Kidney (tissue), 14 donors: Measurements from ENCODE around the gene SEMA3C. TPM values are rescaled to one million over a fixed set of nuclear protein-coding genes. Genes with fewer than 3 reads are reported as not detected.

Experiments
- DNase-seq, 5 donors: peaks; one replicate each; pipeline ENCODE4 v3.0.0-alpha.2; 2013 to 2020
- FAIRE-seq: peaks from 2 replicates; lab custom pipeline; 2012; peaks lifted over from hg19 to GRCh38; lab: Jason Lieb, UNC
- H3K27ac ChIP-seq, 2 donors: one replicate each; pipeline ENCODE4 v1.7.0; 2013; ENCODE audit warnings: low read depth in 2 of 2, low read length in 2 of 2, inconsistent platforms in 1 of 2
- H3K27me3 ChIP-seq: one replicate; pipeline ENCODE4 v1.7.1; 2013; ENCODE audit warnings: low read length, inconsistent platforms; ENCODE audit not compliant: control insufficient read depth, insufficient read depth
- H3K36me3 ChIP-seq, 3 donors: one replicate each; pipeline versions ENCODE4 v1.7.0 to v1.7.1; 2013; ENCODE audit warnings: low read length in 3 of 3, control low read depth in 1 of 3, inconsistent platforms in 1 of 3; ENCODE audit not compliant: insufficient read depth in 3 of 3, control insufficient read depth in 2 of 3
- H3K4me1 ChIP-seq, 3 donors: one replicate each; pipeline versions ENCODE4 v1.7.0 to v1.7.1; 2013; ENCODE audit warnings: low read length in 3 of 3, inconsistent platforms in 1 of 3, low read depth in 1 of 3; ENCODE audit not compliant: control insufficient read depth in 2 of 3, insufficient read depth in 2 of 3
- H3K4me3 ChIP-seq, 3 donors: one replicate each; pipeline versions ENCODE4 v1.7.0 to v1.8.1; 2013; ENCODE audit warnings: low read length in 3 of 3, control low read depth in 1 of 3, inconsistent platforms in 1 of 3
- H3K9ac ChIP-seq, 3 donors: one replicate each; pipeline versions ENCODE4 v1.7.0 to v1.7.1; 2013; ENCODE audit warnings: low read length in 3 of 3, control low read depth in 1 of 3, inconsistent platforms in 1 of 3
- H3K9me3 ChIP-seq, 3 donors: one replicate each; pipeline versions ENCODE4 v1.7.0 to v1.7.1; 2013; ENCODE audit warnings: low read length in 3 of 3, control low read depth in 1 of 3, inconsistent platforms in 1 of 3; ENCODE audit not compliant: control insufficient read depth in 2 of 3, insufficient read depth in 1 of 3
- intact Hi-C: fragments of 100-400 bp; cut with DNase I; formaldehyde crosslinking; loops from one replicate; pipeline ENCODE4 v1.11.1; 2022
- polyA plus RNA-seq: library from polyadenylated mRNA; stranded (reverse); fragments of 350-450 nt; fragmentation: Illumina TruSeq; extraction: RNeasy Lipid Tissue Mini Kit (QIAGEN cat#74804); gene quantifications from one replicate; pipeline ENCODE4 v1.2.3, GENCODE V29; 2014; ENCODE audit warnings: low read depth, low replicate concordance; ENCODE audit not compliant: insufficient read depth
- total RNA-seq: library from RNA; stranded (reverse); fragmentation: NEBNext Ultra II Directional; extraction: Animal tissue kit (Norgen Biotek cat#: 25700); gene quantifications from one replicate; pipeline ENCODE4 v1.2.1, GENCODE V29; 2021
- TF ChIP-seq, protein P1 (sequence below): IDR thresholded peaks from 3 replicates; pipeline ENCODE4 v1.5.1; 2012; ENCODE audit warnings: mild to moderate bottlenecking, moderate library complexity, borderline replicate concordance; ENCODE audit not compliant: insufficient read depth; ENCODE audit errors: extremely low read depth
- donor health status: control.
- donor health status: control.
- donor health status: control.
- donor health status: control.
- donor health status: control.
- donor health status: DM: yes; HTN: yes; CAD: no.
- donor health status: Normal renal cell carcinoma (clear cell type).

SEMA3C gene
- total and polyA plus RNA-seq, 2 donors from 2014 or later: 3.9 to 17.2 TPM

DNA sequence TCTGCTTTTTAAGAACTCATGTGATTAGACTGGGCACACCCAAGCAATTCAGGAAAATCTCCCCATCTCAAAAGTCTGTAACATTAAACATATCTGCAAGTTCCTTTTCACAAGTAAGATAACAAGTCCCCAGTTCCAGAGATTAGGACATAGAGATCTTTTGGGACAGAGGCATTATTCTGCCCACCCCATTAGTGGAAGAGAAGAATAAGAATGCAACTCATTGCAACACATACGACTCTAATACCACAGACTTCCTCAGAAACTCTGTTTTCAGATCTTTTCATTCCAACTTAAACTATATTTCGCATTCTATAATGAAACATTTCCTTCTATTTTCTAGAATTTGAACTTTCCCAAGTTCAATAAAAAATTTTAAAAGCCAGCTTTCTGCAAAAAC, 137.7 kb downstream of the SEMA3C start:
- Histone ChIP-seq H3K36me3 (no peaks in the 10 kb centered on the region), H3K9me3 (no peaks in the 10 kb centered on the region), H3K9ac (no peak overlapping the region), H3K4me1 (peaks cover 0 to 2% (median 0%) of the 10 kb centered on the region in 3 donors), H3K27me3 (no peaks in the 10 kb centered on the region), H3K27ac (no peak overlapping the region), H3K4me3 (no peak overlapping the region)
- FAIRE-seq (no peak), DNase-seq (no peak)
- intact Hi-C loops: no loop called here
- TF ChIP-seq, protein P1, sequence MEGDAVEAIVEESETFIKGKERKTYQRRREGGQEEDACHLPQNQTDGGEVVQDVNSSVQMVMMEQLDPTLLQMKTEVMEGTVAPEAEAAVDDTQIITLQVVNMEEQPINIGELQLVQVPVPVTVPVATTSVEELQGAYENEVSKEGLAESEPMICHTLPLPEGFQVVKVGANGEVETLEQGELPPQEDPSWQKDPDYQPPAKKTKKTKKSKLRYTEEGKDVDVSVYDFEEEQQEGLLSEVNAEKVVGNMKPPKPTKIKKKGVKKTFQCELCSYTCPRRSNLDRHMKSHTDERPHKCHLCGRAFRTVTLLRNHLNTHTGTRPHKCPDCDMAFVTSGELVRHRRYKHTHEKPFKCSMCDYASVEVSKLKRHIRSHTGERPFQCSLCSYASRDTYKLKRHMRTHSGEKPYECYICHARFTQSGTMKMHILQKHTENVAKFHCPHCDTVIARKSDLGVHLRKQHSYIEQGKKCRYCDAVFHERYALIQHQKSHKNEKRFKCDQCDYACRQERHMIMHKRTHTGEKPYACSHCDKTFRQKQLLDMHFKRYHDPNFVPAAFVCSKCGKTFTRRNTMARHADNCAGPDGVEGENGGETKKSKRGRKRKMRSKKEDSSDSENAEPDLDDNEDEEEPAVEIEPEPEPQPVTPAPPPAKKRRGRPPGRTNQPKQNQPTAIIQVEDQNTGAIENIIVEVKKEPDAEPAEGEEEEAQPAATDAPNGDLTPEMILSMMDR: no peak

DNA sequence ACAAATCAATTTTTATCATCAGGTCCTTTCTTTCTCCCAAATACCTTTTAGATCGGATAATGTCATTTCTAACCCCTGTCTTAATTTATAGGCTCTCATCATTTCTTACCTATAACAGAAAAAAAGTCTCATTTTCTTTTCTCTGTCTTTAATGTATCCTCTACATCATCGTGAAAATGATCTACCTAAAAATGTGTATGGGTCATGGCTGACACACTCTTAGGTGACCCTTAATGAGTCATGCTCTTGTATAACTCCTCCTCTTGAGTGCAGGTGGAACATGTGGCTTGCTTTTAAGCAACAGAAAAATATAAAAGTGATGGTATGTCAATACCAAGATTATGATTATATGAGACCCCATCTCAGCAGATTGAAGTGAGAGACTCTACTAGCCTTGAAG, 139.4 kb downstream of the SEMA3C start:
- no peak overlapping the region for H3K4me3 ChIP-seq
- H3K9ac ChIP-seq: no peak overlapping the region
- TF ChIP-seq, protein P1: no peak
- no peaks in the 10 kb centered on the region for H3K27me3 ChIP-seq
- FAIRE-seq (no peak), DNase-seq (no peak)
- H3K4me1 ChIP-seq: peaks cover 0 to 2% (median 0%) of the 10 kb centered on the region in 3 donors
- H3K27ac ChIP-seq: no peak overlapping the region
- H3K36me3 ChIP-seq: no peaks in the 10 kb centered on the region
- intact Hi-C loops: no loop called here
- no peaks in the 10 kb centered on the region for H3K9me3 ChIP-seq

DNA sequence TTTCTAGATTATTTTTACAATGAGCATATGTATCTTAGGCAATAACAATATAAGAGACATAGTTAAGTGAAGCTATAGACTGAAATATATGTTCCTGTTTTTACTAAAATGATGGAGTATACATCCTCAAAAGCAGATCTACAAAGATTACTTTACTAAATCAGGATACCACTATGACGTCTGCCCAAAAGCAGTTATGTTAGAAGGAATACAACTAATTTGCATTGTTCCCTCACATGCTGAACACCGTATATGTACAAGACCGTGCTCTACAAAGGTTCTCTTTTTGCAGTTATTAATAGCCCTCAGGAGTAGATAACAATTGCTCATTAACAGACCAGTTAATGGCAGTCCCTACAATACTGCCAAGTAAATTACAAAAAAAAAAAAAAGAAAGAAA, 143.0 kb downstream of the SEMA3C start:
- no peaks in the 10 kb centered on the region for H3K36me3 ChIP-seq
- H3K9me3 ChIP-seq: no peaks in the 10 kb centered on the region
- no peak overlapping the region for H3K9ac ChIP-seq
- H3K4me1 ChIP-seq: peaks cover 0 to 3% (median 0%) of the 10 kb centered on the region in 3 donors
- DNase-seq (no peak), FAIRE-seq (no peak)
- H3K27me3 ChIP-seq: no peaks in the 10 kb centered on the region
- no peak overlapping the region for H3K27ac ChIP-seq
- TF ChIP-seq, protein P1: no peak
- intact Hi-C loops: no loop called here
- H3K4me3 ChIP-seq: no peak overlapping the region

DNA sequence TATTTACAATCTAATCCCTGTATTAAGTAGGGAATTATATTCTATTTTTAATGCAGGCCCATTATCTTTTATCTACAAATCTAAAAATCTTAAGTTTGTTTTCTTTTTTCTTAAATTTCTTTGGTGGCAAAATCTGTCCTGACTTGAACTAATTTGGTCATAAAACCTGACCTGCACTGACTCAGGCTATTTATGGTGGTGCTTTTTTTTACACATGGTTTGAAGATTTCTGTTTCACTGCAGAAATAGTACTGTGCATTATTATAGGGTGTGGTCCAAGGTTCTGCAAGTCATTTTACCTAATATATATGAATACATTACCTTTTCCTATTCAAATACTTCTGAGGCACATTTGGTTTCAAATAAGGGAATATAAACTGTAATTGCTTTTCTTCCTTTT, 143.4 kb downstream of the SEMA3C start:
- no peak overlapping the region for H3K4me3 ChIP-seq
- TF ChIP-seq, protein P1: no peak
- H3K36me3 ChIP-seq: no peaks in the 10 kb centered on the region
- H3K9me3 ChIP-seq: no peaks in the 10 kb centered on the region
- DNase-seq (no peak), FAIRE-seq (no peak)
- peaks cover 0 to 3% (median 0%) of the 10 kb centered on the region in 3 donors for H3K4me1 ChIP-seq
- no peaks in the 10 kb centered on the region for H3K27me3 ChIP-seq
- H3K27ac ChIP-seq: no peak overlapping the region
- intact Hi-C loops: no loop called here
- no peak overlapping the region for H3K9ac ChIP-seq
